Measurements from ENCODE around the gene PHF2. TPM values are rescaled to one million over a fixed set of nuclear protein-coding genes. Genes with fewer than 3 reads are reported as not detected.

The PHF2 gene
- polyA plus RNA-seq, 3 donors, result 0.40 to 16.0 (median 0.97) TPM

GRCh38 chr9:93598647-93599241, 22.4 kb downstream of the PHF2 start:
- Histone ChIP-seq H3K79me2 (ENCODE audit: insufficient read depth, low read length) (peaks cover 86% of the 10 kb centered on the region), H3K36me3 (replicated peaks in 1 of 2; ENCODE audit: control insufficient read depth in 1 of 2, insufficient read depth in 2 of 2, low read length in 2 of 2) (no peaks in the 10 kb centered on the region), H3K9ac (ENCODE audit: insufficient read depth, low read length, poor library complexity, severe bottlenecking) (no peak overlapping the region), H4K20me1 (ENCODE audit: insufficient read depth, low read length) (peaks cover 97% of the 10 kb centered on the region), H3K4me1 (ENCODE audit: control insufficient read depth in 1 of 2, insufficient read depth in 2 of 2, low read length in 2 of 2) (peaks cover 8 to 10% of the 10 kb centered on the region in 2 donors), H3K27ac (ENCODE audit: low read depth in 1 of 2, low read length in 2 of 2) (no peak overlapping the region), H3K4me3 (replicated peaks in 1 of 3; ENCODE audit: low read depth in 2 of 3, low read length in 3 of 3) (no peak overlapping the region), H3K27me3 (ENCODE audit: control insufficient read depth in 2 of 2, insufficient read depth in 2 of 2, low read length in 2 of 2) (no peaks in the 10 kb centered on the region), H3K9me3 (replicated peaks in 1 of 2; ENCODE audit: control insufficient read depth in 1 of 2, insufficient read depth in 1 of 2, low read length in 2 of 2) (peaks cover 0 to 3% of the 10 kb centered on the region in 2 donors), H2AFZ (ENCODE audit: insufficient read depth, low read depth, low read length, poor library complexity, severe bottlenecking) (no peak overlapping the region), H3K4me2 (replicated peaks; ENCODE audit: extremely low read depth, low read length, poor library complexity, severe bottlenecking) (no peak overlapping the region)
- WGBS (ENCODE audit: insufficient coverage), result 60% methylated on average over 11 of the region's 11 CpGs
- H3K4me1 Mint-ChIP-seq, result peaks cover 31% of the 10 kb centered on the region
- H3K9me3 Mint-ChIP-seq, result peaks cover 0 to 2% (median 1%) of the 10 kb centered on the region in 7 donors
- TF ChIP-seq CTCF (IDR thresholded peaks at IDR 0.05), result no peak
- peaks cover 9 to 15% of the 10 kb centered on the region in 2 donors for H3K36me3 Mint-ChIP-seq
- no peaks in the 10 kb centered on the region for H3K27me3 Mint-ChIP-seq (ENCODE audit: low read depth in 3 of 3)
- intact Hi-C loops (cut with micrococcal nuclease), result no loop called here
- H3K4me3 Mint-ChIP-seq, result no peak overlapping the region
- peak overlapping the region in 2 of 7 donors; percentile 46 to 75 for H3K27ac Mint-ChIP-seq
- no peak for DNase-seq

GRCh38 chr9:93599571-93600403, 23.4 kb downstream of the PHF2 start:
- peaks cover 0 to 8% (median 5%) of the 10 kb centered on the region in 7 donors for H3K9me3 Mint-ChIP-seq
- DNase-seq, result no peak
- Histone ChIP-seq H3K4me1 (ENCODE audit: control insufficient read depth in 1 of 2, insufficient read depth in 2 of 2, low read length in 2 of 2) (peaks cover 8 to 10% of the 10 kb centered on the region in 2 donors), H3K4me2 (replicated peaks; ENCODE audit: extremely low read depth, low read length, poor library complexity, severe bottlenecking) (no peak overlapping the region), H3K9me3 (replicated peaks in 1 of 2; ENCODE audit: control insufficient read depth in 1 of 2, insufficient read depth in 1 of 2, low read length in 2 of 2) (peaks cover 0 to 5% of the 10 kb centered on the region in 2 donors), H4K20me1 (ENCODE audit: insufficient read depth, low read length) (peaks cover 96% of the 10 kb centered on the region), H3K9ac (ENCODE audit: insufficient read depth, low read length, poor library complexity, severe bottlenecking) (no peak overlapping the region), H3K79me2 (ENCODE audit: insufficient read depth, low read length) (peaks cover 83% of the 10 kb centered on the region), H2AFZ (ENCODE audit: insufficient read depth, low read depth, low read length, poor library complexity, severe bottlenecking) (no peak overlapping the region), H3K27me3 (ENCODE audit: control insufficient read depth in 2 of 2, insufficient read depth in 2 of 2, low read length in 2 of 2) (no peaks in the 10 kb centered on the region), H3K4me3 (replicated peaks in 1 of 3; ENCODE audit: low read depth in 2 of 3, low read length in 3 of 3) (no peak overlapping the region), H3K36me3 (replicated peaks in 1 of 2; ENCODE audit: control insufficient read depth in 1 of 2, insufficient read depth in 2 of 2, low read length in 2 of 2) (no peaks in the 10 kb centered on the region), H3K27ac (ENCODE audit: low read depth in 1 of 2, low read length in 2 of 2) (no peak overlapping the region)
- H3K4me3 Mint-ChIP-seq, result no peak overlapping the region
- TF ChIP-seq CTCF (IDR thresholded peaks at IDR 0.05), result no peak
- 89% methylated on average over 16 of the region's 17 CpGs for whole genome bisulfite sequencing (ENCODE audit: insufficient coverage)
- no peaks in the 10 kb centered on the region for H3K27me3 Mint-ChIP-seq (ENCODE audit: low read depth in 3 of 3)
- H3K4me1 Mint-ChIP-seq, result peaks cover 28% of the 10 kb centered on the region
- intact Hi-C loops (cut with micrococcal nuclease), result no loop called here
- H3K36me3 Mint-ChIP-seq, result peaks cover 9 to 21% of the 10 kb centered on the region in 2 donors
- H3K27ac Mint-ChIP-seq, result peak overlapping the region in 1 of 7 donors; percentile 32

Data from CD14-positive monocyte (primary cell).